ENCODE results near the gene CHRD. TPM values are rescaled to one million over a fixed set of nuclear protein-coding genes. Genes with fewer than 3 reads are reported as not detected.
A peak's percentile ranks its signal among the peaks of the same experiment; 100 is the strongest.

Gene CHRD
- total and polyA plus RNA-seq, 9 of the 15 experiments (the other 6 are each of a cell fraction or from before 2014, with no cell fraction given), result 0.11 to 1.3 (median 0.59) TPM; not detected in 3

DNA sequence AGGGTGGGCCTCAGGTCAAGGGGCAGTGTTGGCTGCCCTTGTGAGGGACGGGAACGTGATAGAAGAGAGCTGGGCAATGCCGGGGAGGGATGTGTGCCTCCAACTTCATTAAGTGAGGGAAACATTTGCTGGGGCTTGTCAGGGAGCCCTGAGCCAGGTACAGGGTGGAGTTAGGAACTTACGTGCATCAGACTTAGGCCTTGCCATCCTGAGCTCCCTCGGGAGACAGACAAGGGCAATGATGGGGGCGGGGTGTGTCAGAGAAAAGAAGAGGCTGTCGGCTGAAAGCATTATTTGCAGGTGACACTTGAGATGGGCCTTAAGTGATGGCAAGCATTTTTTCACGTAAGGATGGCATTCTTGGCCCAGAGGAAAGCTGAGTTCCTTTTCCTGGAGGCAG, 40.9 kb upstream of the CHRD start:
- H3K79me2 ChIP-seq (ENCODE audit: control insufficient read depth, insufficient read depth, low read length), result peaks cover 16% of the 10 kb centered on the region
- ATAC-seq (no peak), DNase-seq (ENCODE audit: extremely low read depth in 1 of 4, low spot score in 3 of 4) (no peak), FAIRE-seq (no peak)
- H3K27me3 ChIP-seq (ENCODE audit: control insufficient read depth in 2 of 2, insufficient read depth in 2 of 2, low read length in 2 of 2), result no peaks in the 10 kb centered on the region
- H4K20me1 ChIP-seq (replicated peaks; ENCODE audit: control insufficient read depth, insufficient read depth, low read length), result peaks cover 14% of the 10 kb centered on the region
- no peak overlapping the region for H3K27ac ChIP-seq (ENCODE audit: extremely low read depth, low read depth, low read length)
- intact Hi-C loops (cut with micrococcal nuclease), result no loop called here
- in situ Hi-C loops (cut with MboI), result no loop called here
- peaks cover 29% of the 10 kb centered on the region for H3K36me3 ChIP-seq (ENCODE audit: control insufficient read depth, insufficient read depth, low read length)
- H3K4me1 ChIP-seq (replicated peaks in 1 of 2; ENCODE audit: control insufficient read depth in 2 of 2, insufficient read depth in 2 of 2, low read length in 2 of 2), result peaks cover 28 to 52% of the 10 kb centered on the region in 2 experiments
- no peak overlapping the region for H2AFZ ChIP-seq (ENCODE audit: low read depth, low read length)
- ChIA-PET CTCF (ENCODE audit: low intra/inter-chr PET ratio) (no interaction called here), POLR2A (interaction anchor here (1.0 to 1.4 kb wide), 2 partner anchors 9 to 22 kb away, joined by 3 to 7 read pairs; no protein-coding TSS in a partner anchor)
- no peak for TF ChIP-seq EZH2 (IDR thresholded peaks at IDR 0.05; ENCODE audit: borderline replicate concordance, low read depth, low read length)
- TF ChIP-seq, protein P1, sequence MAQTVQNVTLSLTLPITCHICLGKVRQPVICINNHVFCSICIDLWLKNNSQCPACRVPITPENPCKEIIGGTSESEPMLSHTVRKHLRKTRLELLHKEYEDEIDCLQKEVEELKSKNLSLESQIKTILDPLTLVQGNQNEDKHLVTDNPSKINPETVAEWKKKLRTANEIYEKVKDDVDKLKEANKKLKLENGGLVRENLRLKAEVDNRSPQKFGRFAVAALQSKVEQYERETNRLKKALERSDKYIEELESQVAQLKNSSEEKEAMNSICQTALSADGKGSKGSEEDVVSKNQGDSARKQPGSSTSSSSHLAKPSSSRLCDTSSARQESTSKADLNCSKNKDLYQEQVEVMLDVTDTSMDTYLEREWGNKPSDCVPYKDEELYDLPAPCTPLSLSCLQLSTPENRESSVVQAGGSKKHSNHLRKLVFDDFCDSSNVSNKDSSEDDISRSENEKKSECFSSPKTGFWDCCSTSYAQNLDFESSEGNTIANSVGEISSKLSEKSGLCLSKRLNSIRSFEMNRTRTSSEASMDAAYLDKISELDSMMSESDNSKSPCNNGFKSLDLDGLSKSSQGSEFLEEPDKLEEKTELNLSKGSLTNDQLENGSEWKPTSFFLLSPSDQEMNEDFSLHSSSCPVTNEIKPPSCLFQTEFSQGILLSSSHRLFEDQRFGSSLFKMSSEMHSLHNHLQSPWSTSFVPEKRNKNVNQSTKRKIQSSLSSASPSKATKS (CRISPR knock-in tag; IDR thresholded peaks at IDR 0.05), result no peak
- TF ChIP-seq FOXJ3 (CRISPR knock-in tag; IDR thresholded peaks at IDR 0.05), result no peak
- TF ChIP-seq, protein P2, sequence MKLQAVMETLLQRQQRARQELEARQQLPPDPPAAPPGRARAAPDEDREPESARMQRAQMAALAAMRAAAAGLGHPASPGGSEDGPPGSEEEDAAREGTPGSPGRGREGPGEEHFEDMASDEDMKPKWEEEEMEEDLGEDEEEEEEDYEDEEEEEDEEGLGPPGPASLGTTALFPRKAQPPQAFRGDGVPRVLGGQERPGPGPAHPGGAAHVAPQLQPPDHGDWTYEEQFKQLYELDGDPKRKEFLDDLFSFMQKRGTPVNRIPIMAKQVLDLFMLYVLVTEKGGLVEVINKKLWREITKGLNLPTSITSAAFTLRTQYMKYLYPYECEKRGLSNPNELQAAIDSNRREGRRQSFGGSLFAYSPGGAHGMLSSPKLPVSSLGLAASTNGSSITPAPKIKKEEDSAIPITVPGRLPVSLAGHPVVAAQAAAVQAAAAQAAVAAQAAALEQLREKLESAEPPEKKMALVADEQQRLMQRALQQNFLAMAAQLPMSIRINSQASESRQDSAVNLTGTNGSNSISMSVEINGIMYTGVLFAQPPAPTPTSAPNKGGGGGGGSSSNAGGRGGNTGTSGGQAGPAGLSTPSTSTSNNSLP (IDR thresholded peaks at IDR 0.05; ENCODE audit: borderline replicate concordance, low read depth, low read length), result no peak
- TF ChIP-seq, protein P3, sequence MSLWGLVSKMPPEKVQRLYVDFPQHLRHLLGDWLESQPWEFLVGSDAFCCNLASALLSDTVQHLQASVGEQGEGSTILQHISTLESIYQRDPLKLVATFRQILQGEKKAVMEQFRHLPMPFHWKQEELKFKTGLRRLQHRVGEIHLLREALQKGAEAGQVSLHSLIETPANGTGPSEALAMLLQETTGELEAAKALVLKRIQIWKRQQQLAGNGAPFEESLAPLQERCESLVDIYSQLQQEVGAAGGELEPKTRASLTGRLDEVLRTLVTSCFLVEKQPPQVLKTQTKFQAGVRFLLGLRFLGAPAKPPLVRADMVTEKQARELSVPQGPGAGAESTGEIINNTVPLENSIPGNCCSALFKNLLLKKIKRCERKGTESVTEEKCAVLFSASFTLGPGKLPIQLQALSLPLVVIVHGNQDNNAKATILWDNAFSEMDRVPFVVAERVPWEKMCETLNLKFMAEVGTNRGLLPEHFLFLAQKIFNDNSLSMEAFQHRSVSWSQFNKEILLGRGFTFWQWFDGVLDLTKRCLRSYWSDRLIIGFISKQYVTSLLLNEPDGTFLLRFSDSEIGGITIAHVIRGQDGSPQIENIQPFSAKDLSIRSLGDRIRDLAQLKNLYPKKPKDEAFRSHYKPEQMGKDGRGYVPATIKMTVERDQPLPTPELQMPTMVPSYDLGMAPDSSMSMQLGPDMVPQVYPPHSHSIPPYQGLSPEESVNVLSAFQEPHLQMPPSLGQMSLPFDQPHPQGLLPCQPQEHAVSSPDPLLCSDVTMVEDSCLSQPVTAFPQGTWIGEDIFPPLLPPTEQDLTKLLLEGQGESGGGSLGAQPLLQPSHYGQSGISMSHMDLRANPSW (CRISPR knock-in tag; IDR thresholded peaks at IDR 0.05), result no peak
- no peak for TF ChIP-seq ATF7 (IDR thresholded peaks at IDR 0.05)
- no peak for TF ChIP-seq TCF3 (CRISPR knock-in tag; IDR thresholded peaks at IDR 0.05)
- no peak for TF ChIP-seq ZNF282 (CRISPR knock-in tag; IDR thresholded peaks at IDR 0.05)
- no peak for TF ChIP-seq ZBED1 (IDR thresholded peaks at IDR 0.05)
- TF ChIP-seq POLR2B (IDR thresholded peaks at IDR 0.05; ENCODE audit: low read depth, partially characterized antibody), result no peak
- no peak for TF ChIP-seq NONO (IDR thresholded peaks at IDR 0.05; ENCODE audit: low read depth in 2 of 2, low read length in 1 of 2)
- TF ChIP-seq HNRNPUL1 (IDR thresholded peaks at IDR 0.05; ENCODE audit: low read length), result no peak
- TF ChIP-seq CHD2 (IDR thresholded peaks at IDR 0.05; ENCODE audit: low read depth, low read length), result no peak
- TF ChIP-seq HOXB6 (CRISPR knock-in tag; IDR thresholded peaks at IDR 0.05; ENCODE audit: borderline replicate concordance), result no peak
- TF ChIP-seq MAFF (IDR thresholded peaks at IDR 0.05; ENCODE audit: low read length), result no peak
- no peaks in the 10 kb centered on the region for H3K9me3 ChIP-seq (replicated peaks; ENCODE audit: control insufficient read depth, insufficient read depth, low read depth, low read length)
- peak overlapping the region in 1 of 2 experiments; percentile 64; a peak in 2 of 4 replicates for H3K9ac ChIP-seq (ENCODE audit: insufficient read depth in 1 of 2, low read depth in 2 of 2, low read length in 2 of 2)
- no peak overlapping the region for H3K4me3 ChIP-seq
- WGBS (ENCODE audit: insufficient coverage, low coverage, missing lambda C conversion rate), result 88% methylated on average over 3 of the region's 8 CpGs
- H3K9me1 ChIP-seq (ENCODE audit: control insufficient read depth, insufficient read depth, low read length), result peaks cover 8% of the 10 kb centered on the region
- no TSS peak for BruUV-seq (replicated peaks)
- H3K4me2 ChIP-seq (ENCODE audit: insufficient read depth, low read length), result no peak overlapping the region

All from K562 (cell line).